Stimulated activated CD8-positive, alpha-beta memory T cell treated with anti-CD3 and anti-CD28 coated beads, Interleukin-12 subunit alpha, Interleukin-12 subunit beta, amount 100 ng/mL, for 1 hour (primary cell): ENCODE results near the gene SORBS1.

Experiments
- DNase-seq: peaks from one replicate; pipeline ENCODE4 v3.0.0-alpha.2; 2020; ENCODE audit warnings: low read depth

Gene SORBS1

DNA sequence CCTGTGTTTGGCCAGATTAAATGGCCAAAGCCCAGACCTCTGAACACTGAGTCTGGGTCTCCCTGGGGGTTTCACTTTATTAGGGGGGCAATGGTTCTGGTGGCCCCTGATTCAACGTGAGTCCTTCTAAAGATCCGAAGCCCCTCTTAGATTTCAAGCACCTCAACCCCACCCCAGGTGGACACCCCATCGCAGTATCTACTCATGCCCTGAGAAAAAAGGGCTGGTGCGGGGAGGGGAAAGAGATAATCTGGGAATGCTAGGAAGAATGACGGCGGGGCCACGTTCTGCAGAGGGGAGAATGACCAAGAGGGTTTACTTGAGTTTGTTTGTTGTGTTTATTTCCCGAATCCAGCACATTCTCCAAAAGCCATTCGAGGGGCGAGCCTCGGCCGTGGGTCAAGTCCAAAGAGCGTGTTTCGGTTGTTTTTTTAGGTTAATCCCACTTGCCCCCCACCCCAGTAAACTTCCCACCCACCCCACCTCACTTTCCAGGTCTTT is 271.2 kb downstream of the SORBS1 start:
- no peak for DNase-seq

DNA sequence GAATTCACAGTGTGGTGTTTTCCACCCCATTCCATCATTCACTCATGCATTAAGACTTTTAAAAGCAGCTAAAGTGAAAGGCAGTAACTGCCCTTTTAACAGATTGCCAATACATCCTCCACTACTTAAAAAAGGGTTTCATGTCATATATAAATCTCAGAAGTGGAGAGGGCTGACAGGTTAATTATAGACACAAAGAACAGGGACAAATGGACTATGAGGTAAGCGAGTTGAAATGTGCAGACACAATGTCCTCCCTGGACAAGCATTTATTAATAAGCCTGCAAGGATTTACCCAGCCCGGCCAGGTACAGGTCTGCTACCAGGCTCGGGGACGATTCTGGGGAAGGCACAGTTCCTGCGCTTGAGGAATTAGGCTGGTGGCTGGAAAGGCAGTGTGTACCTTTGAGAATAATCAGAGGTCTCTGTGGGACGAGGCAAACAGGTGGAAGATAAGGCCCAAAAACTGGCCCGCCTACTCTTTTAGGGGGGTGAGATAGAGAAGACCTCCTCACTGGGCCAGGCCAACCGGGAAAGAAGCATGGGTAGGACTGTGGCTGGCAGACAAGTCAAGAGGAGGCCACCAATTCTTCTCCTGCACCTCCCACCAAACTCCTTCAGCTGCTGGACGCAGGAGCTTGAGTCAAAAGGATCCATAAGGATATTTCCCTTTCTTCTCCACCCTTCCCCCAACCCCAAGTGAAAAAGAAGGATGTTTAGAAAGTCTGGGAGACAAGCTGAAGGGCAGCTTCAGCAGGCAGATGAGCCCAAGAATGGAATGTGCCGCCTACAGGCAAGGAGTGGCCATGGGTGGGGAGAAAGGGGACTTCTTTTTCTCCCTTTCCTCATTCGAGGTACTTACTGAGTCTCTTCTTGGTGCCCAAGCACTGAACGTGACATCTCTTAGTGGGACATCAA is 271.9 kb downstream of the SORBS1 start:
- no peak for DNase-seq

DNA sequence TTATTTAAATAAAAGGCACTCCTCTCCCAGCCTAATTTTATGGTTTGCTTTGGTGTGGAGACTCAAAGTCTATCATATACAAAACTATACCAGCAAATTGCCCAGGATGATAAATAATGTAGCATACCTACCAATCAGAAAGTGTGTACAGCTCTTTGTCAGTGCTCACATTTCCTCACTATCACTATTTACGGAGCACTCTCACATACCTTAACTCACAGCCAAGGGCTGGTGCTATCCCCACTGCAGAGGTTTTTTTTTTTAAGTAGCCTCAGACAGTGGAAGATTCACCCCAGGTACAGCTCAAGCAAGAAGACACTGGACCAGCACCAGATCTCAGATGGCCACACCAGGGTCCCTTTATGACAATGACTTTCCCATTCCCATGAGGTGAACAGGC is 272.9 kb downstream of the SORBS1 start:
- no peak for DNase-seq

DNA sequence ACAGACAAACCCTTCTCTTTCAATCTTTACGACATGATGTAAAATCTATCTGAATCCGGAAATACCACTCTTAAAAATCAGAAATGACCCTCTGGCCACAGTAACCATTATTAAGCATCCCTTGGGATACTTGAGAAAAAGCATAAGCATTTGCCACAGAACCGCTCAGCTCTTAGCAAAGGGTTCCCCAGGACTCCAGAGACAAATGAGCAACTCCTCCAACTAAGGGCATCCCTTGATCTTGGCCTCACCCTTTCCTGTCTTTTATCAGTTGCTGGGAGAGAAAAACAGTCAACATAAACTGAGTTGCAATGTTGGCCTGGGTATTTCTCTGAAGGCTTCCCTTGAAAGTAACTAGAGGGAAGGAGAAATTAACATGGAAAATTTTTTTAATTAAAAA is 273.9 kb downstream of the SORBS1 start:
- no peak for DNase-seq

- DNase-seq = no peak
These were observed 274.5 kb downstream of the SORBS1 start for GRCh38 chr10:95286707-95287106.

GRCh38 chr10:95285556-95285955 is 275.6 kb downstream of the SORBS1 start:
- DNase-seq = no peak

- DNase-seq = no peak
These were observed 276.4 kb downstream of the SORBS1 start for GRCh38 chr10:95284807-95285206.

DNA sequence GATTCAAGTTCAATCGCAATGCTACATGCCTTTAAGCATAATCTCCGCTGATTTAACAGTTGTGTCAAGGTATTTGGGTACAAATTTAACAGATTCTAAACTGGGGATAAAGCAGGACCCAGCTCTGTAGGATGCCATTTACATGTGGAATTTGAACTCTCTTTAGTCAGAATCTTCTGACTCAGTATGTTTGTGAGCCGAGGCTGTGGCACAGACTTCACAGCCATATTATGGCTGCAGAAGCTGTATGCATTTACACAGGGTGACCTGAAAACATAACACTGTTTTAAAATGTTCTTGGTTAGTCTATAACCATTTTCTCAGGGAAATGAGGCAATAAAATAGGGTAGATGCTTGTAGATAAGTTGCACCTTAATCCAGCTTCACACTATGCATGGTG is 279.1 kb downstream of the SORBS1 start:
- no peak for DNase-seq

DNA sequence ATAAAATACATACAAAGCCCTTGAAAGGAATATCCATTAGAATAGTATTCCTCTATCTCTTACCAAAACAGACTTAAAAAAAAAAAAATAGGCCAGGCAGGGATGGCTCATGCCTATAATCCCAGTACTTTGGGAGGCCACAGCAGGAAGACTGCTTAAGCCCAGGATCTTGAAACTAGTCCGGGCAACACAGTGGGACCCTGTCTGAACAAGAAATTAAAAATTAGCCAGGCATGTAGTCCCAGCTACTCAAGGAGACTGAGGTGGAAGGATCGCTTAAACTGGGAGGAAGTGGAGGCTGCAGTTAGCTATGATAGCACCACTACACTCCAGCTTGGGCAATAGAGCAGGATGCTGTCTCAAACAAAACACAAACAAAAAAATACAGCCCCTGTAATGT is 280.0 kb downstream of the SORBS1 start:
- DNase-seq = no peak

- DNase-seq = no peak
These were observed 280.5 kb downstream of the SORBS1 start for GRCh38 chr10:95280637-95281036.

DNA sequence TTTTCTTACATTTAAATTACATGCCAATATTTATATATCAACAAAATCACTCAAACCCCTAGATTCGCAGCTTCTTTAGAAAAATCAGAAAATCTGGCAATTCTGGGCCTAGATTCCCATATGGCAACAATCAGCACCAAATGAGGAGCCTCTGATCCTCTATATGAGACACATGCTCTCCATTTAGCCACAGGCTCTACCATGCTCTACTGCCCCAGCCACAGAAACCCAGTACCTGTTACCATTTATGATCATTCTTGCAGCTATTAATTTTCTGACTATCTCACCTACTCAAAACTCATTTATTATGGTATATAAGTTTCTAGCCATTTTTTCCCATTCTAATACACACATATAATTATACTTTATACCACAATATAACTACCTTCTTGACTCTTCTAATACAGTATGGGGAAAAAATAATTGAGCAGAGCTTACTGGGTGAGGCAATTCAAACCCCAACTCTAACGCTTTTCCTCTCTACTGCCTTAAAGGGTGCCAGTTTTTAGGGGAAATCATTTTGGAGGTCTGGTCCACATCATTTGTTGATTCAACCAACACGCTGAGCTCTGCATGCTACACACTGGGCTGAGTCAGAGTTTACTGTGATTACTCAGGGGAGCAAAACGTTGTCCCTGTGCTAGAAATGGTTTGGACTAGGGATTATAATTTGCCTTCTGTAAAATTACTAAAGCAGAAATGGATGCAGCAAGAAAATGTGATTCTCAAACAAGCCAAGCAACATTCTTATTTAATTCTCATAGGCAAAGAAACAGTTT is 281.9 kb downstream of the SORBS1 start:
- DNase-seq = no peak

DNA sequence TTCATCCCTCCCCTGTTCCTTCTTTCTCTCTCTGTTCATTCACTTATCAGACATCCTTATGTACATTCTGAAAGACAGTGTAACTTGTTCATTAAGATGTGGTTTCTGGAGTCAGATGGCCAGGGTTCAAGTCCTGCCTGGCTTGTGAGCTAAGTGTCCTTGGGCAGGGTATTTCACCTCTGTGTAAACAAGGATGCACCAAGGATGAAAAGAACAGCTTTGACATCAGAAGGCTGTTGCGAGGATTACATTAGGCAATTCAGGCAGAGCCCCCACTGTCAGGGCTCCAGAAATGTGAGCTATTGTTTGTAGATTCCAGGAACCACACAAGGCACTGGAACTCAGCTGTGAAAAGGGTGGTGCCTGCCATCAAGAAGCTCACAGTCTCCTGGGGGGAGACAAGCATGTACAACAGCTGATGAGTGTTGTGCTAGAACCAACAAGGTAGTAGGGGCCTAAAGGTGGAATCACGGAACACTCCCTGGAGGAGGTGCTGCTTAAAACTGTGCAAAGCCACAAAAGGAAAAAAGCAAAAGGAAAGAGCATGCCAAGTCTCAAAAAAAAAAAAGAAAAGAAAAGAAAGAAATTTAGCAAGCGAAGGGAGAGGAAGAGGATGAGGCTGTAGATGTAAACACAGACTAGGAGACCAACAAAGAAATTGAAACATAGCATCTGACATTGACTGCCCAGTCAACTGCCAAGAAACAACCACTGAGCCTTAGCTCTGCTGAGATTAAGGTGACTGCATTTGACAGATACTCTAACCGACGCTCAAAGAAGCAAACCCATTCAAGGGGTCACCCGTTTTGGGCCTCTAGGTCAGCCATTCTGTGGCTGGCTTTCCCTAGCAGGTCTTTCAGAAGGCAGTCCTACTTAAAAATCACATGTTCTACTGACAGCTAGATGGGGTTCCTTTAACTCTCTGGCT is 282.8 kb downstream of the SORBS1 start:
- DNase-seq = no peak

DNA sequence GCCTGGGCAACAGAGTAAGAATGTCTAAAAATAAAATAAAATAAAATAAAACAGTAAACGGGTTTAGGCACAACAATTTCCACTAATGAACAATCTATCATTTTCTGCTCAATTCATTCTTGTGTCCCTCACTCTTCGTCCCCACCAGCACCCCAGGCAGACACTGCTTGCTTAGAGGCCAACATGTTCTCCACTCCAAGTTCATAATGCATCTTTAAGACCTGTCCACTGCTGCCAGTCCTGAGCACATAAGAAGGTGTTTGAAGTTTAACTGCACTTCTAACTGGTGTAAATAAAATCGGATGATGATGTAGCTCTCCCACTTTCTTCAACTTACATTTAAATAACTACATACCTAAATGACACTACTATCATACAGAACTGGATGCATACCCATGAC is 283.6 kb downstream of the SORBS1 start:
- no peak for DNase-seq

- no peak for DNase-seq
These were observed 284.0 kb downstream of the SORBS1 start for GRCh38 chr10:95277201-95277570.

DNA sequence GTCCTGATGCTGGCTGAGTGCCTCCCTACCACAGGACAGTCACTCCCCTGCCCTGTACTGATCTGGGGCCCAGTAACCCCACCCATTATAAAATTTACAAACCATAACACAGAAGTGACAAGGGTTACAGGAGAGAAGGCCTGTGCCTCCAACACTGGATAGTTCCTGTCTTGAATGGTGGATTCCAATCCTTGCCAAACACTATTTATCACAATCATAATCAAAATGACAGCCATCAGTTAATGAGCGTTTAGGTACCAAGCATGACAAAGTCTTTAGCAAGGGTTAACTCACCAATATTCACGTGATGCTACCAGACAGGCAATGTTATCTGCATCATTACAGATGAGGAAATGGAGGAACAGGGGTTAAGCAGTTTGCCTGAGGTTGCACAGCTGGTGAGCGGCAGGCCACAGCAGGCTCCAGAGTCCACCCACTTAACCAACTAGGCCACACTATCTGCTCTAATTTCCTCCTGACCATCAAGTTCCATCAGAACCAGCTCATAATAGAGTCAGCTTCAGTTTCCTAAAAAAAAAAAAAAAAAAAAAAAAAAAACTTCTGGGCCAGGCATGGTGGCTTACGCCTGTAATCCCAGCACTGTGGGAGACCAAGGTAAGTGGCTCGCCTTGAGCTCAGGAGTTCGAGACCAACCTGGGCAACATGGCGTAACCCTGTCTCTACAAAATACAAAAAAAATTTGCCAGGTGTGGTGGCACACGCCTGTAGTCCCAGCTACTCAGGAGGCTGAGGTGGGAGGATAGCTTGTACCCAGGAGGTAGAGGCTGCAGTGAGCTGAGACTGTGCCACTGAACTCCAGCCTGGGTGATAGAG is 284.6 kb downstream of the SORBS1 start:
- DNase-seq = no peak

DNA sequence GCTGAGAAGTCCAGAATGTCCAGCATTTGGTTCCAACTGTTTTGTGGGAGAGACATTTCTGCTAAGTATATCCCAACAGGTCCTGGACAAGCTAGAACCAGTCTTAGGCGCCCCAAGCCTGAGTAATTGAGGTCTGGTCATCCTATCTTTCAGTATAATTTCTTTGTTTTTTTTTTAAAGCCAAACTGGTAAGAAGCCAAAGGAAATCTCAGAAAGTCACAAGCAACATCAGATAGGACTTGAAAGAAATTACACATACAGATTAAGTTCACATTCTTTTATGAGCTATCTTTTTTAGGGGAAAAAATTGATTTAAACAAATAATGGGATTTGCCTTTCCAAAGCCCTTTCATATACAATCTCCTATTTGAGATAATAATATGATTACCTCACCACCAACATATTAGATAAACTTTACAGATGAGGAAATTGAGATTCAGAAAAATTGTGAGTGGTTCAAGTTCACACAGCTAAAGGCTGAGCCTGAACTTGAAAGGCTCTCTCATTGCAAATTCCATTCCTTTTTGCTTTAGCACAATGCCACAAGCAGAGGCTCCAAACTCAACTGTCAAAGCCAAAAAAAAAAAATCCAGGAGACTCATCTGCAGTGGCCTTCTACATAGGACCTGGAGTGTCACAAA is 285.3 kb downstream of the SORBS1 start:
- DNase-seq = no peak

DNA sequence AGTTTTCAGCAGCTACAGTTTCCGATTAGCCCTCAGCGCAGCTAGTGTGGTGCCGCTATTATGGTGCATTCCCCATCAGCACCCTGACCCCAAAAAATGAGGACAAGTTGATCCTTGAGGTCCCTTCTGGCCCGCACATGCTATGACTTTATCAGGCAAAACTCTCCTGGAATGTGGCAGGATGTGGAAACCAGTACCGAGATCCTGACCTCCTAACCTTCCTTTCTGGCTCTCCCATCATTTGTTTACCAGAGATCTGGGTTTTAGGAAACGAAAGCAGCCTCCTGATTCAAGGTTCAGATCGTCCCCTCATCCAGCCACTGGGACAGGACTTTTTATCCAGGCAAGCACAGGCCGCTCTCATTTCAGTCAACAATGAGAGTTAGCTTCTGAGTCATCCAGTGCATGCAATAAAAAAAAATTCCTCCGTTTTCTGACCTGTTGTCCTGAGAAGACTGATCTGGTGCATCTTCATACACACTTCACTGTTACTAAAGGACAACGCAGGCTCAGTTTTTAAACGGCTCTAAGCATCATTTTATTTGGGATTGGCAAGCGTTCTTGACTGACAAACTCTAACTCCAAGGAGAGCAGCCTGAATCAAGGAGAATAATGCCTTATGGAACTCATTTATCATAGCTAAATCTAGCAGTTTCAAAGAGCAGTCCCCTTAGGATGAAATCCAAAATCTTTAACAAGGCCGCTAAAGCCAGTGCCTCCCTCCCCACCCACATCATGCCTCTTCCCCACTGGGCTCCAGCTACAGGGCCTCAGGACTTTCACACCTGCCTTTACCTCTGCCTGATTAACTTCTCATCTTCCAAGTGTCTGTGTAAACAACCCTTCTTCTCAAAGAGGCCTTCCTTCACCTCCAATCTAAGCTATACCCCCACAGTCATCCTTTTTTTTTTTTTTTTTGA is 287.5 kb downstream of the SORBS1 start:
- no peak for DNase-seq

GRCh38 chr10:95268438-95268837 is 292.7 kb downstream of the SORBS1 start:
- no peak for DNase-seq

GRCh38 chr10:95267251-95267650 is 293.9 kb downstream of the SORBS1 start:
- DNase-seq = no peak
